GM18907 (cell line): ENCODE measurements around the gene IL1A.

Source experiments
- ATAC-seq: cut with Tn5 transposase; IDR thresholded peaks from one replicate; pipeline ENCODE4 v1.9.1; 2021; ENCODE audit warnings: mild to moderate bottlenecking, moderate library complexity; ENCODE audit not compliant: unreplicated experiment

IL1A gene

DNA sequence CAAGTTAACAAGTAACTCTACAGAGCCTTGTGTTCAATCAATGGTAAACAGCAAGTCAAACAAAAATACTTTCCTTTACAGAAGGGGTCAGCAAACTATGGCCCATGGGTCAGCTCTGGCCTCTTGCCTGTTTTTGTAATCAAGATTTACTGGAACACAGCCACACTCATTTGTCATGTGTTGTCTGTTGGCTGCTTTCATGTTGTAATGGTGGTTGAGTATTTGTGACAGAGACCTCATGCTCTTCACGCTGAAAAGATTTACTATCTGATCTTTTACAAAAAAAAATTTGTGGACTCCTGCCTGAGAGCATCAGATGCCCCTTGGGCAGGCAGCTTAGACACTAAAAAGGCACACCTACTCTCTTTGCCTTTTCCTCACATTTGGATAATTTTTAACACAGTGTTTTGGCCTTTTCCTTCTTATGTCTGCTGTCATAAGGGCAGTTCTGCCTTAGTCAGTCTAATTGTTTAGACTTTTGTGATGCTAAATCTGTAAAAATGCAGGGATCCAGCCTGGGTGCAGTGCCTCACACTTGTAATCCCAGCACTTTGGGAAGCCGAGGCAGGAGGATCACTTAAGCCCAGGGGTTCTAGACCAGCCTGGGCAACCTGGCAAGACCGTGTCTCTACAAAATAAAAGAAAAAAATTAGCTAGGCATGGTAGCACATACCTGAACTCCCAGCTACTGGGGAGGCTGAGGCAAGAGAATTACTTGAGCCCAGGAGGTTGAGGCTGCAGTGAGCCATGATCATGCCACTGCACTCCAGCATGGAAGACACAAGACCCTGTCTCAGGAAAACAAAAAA lies 34.0 kb upstream of the IL1A start:
- ATAC-seq: no peak

GRCh38 chr2:112817082-112817689 lies 32.9 kb upstream of the IL1A start:
- no peak for ATAC-seq

DNA sequence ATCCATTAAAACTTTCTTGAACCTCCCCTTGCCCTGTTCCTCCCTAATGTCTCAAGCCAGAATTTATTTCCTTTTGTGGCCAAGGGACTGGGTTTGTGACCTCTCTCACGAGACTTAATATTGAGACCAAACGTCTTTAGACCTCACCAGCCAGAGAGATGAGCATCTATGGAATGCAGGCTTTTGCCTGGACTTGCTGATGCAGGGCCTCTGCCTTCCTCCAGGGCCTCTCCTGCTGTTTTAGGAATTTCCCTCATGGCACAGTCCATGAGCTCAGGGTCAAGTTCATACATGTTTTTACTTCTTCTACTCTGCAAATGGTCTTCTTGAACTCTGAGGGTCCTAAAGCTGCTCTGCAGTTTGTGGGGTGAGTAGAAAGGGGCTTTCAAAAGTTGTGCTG lies 30.0 kb upstream of the IL1A start:
- no peak for ATAC-seq

GRCh38 chr2:112813280-112813966 lies 29.1 kb upstream of the IL1A start:
- no peak for ATAC-seq

DNA sequence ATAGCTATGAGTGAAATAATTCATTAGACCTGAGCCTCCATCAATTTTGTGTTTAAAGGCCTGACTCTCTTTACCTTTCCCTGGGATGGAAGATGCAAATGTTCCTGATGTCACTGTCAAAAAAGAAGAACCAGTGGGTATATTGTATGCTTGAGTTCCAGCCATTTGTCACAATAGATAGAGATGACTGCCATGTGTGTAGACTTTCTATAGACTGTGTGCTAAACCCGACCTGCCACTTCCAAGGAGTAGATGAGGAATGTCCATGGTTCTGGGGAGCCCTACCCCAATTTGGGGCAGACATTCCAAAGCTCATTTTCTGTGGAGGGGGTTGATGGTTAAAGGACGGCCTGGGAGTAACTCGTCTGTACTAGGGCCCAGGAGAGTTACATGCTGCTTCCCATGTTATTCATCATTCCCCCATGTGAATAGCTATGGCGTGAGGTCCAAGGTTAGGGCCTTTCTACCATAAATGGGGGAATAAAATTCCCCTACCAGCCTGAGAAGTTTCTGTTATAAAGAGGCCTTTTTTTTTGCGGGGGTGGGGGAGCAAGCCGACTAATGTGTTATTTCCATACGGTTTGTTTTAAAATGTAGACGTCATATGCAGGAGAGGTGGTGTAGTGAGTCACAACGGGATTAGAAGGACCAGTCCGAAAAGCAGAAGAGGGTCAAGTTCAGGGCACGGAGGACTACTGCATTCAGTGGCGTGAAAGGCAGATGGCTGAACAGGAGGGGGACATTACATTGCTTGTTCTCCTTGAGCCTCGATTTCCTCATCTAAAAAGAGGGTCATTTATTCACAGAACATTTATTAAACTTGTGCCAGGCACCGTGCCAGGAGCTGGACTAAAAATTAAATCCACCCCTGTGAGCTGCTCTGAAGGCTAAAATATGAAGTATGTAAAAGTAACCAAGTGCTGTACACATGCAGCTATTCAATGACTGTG lies 28.3 kb upstream of the IL1A start:
- no peak for ATAC-seq

GRCh38 chr2:112811841-112812306 lies 27.6 kb upstream of the IL1A start:
- no peak for ATAC-seq

GRCh38 chr2:112811276-112811831 lies 27.1 kb upstream of the IL1A start:
- ATAC-seq: no peak

- no peak for ATAC-seq
These were observed 24.8 kb upstream of the IL1A start for GRCh38 chr2:112809112-112809511.

DNA sequence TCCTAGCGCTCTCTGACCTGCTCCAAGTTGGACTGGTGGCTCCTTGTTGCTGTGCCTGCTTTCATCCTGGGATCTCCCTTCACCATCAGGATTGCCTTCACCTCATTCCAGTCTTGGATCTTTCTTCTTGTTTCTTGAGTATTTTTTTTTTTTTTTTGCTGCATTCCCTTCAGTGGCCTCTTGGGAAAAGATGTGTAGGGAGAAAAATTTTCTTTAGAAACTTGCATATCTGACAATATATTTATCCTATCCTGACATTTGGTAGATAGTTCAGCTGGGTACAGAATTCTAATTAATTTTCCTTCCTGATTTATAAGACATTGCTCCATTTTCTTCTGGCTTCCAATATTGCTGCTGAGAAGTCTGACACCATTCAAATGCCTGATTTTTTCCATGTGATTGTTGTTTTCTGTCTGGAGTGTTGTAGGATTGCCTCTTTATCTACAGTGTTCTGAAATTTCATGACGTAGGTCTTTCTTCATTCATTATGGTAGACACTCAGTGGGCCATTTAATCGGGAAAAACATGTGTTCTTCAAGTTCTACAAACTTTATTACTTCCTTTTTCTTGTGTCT lies 23.0 kb upstream of the IL1A start:
- ATAC-seq: no peak

- peak; percentile 60 for ATAC-seq
These were observed 21.2 kb upstream of the IL1A start for GRCh38 chr2:112805542-112805941.

- ATAC-seq: peak; percentile 47
These were observed 19.6 kb upstream of the IL1A start for GRCh38 chr2:112803691-112804521.

DNA sequence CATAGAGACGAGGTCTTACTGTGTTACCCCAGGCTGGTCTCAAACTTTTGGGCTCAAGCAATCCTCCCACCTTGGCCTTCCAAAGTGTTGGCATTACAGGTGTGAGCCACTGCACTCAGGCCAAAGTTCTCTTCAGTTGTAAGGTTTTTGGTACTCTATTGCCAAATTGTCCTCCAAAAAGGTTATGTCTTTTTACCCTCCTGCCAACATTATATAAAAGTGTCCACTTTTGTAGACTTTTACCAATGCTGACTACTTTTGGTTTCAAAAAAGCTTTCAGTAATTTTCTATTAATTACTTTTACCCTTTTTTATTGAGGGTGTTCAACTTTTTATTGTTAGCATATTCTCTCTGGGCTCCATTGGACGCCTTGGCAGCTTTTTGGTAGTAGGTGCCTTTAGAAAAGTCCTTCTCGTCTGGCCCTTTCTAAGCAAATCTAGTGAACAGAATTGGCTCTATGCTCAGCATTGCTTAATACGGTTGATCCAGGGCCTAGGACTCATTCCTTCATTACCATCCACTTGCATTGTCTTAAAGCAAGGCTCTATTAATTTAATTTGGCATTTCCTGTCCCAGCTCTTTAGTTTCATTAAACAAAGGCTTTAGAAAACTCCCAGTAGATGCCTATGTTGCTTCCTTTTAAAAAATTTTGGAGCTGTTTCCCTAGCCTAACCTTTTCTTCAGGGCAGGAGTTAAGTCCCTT lies 16.7 kb upstream of the IL1A start:
- no peak for ATAC-seq

- no peak for ATAC-seq
These were observed 15.0 kb upstream of the IL1A start for GRCh38 chr2:112798979-112799975.

GRCh38 chr2:112796486-112796885 lies 12.2 kb upstream of the IL1A start:
- ATAC-seq: no peak

DNA sequence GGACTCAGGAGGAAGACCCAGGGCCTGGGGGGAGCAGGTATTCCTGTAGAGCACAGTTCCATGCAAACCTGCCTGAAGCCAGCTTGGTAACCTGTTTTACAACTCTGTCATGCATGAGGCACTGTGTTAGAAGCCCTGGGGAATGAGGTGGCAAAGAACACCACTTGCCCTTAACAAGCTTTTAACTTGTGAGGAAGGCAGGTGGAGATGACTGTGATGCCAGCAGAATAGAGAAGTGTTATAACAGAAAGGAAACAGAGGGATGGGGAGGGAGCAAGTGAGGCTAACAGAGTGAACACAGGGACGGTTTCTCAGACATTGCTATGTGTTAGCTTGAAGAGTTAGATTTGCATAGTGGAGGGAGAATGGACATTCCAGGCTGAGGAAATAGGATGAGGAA lies 11.5 kb upstream of the IL1A start:
- ATAC-seq: no peak

DNA sequence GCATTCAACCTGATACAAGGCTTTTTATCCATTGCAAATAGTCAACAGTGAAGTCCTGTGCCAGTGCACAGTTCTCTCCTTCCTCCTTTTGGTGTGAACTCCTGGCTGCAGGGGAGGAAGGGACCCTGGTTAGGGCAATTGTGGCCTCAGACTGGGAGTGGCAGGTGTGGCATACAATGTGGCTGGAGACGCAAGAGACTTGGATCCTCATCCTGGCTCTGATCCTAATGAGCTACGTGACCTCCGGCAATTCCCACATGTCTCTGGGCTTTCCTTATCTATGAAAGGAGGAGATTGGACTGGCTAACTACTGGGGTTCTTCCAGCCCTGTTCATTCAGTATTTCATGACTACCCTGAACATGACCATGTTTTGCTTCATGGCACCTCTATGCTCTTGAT lies 10.5 kb upstream of the IL1A start:
- no peak for ATAC-seq

GRCh38 chr2:112794131-112794733 lies 9.9 kb upstream of the IL1A start:
- ATAC-seq: no peak
